H9 (cell line): Measurements from ENCODE around the gene TMEM250. TPM values are rescaled to one million over a fixed set of nuclear protein-coding genes. Genes with fewer than 3 reads are reported as not detected.

Source experiments
- DNase-seq: peaks from one replicate; pipeline ENCODE4 v3.0.0-alpha.2; 2017
- H2AFZ ChIP-seq: one replicate; pipeline ENCODE4 v1.6.1; 2013; ENCODE audit warnings: mild to moderate bottlenecking, low read length, control low read depth, moderate library complexity
- H2AK5ac ChIP-seq: 2 replicates; pipeline ENCODE4 v1.6.1; 2013; ENCODE audit warnings: low read length, control low read depth, mixed read lengths; ENCODE audit not compliant: insufficient read length
- H2BK120ac ChIP-seq: one replicate; pipeline ENCODE4 v1.6.1; 2013; ENCODE audit warnings: low read depth, mild to moderate bottlenecking, low read length, control low read depth, inconsistent platforms; ENCODE audit not compliant: poor library complexity, severe bottlenecking
- H2BK12ac ChIP-seq: 2 replicates; pipeline ENCODE4 v1.6.1; 2013; ENCODE audit warnings: low read length, control low read depth, mixed read lengths, low read depth; ENCODE audit not compliant: insufficient read length
- H2BK15ac ChIP-seq: 2 replicates; pipeline ENCODE4 v1.6.1; 2013; ENCODE audit warnings: low read depth, low read length, control low read depth
- H2BK20ac ChIP-seq: one replicate; pipeline ENCODE4 v1.6.1; 2013; ENCODE audit warnings: low read depth, mild to moderate bottlenecking, low read length, control low read depth, inconsistent platforms; ENCODE audit not compliant: poor library complexity, severe bottlenecking
- H2BK5ac ChIP-seq: 2 replicates; pipeline ENCODE4 v1.6.1; 2013; ENCODE audit warnings: low read length, control low read depth, mixed read lengths; ENCODE audit not compliant: insufficient read length
- H3K14ac ChIP-seq: 2 replicates; pipeline ENCODE4 v1.6.1; 2013; ENCODE audit warnings: low read length, control low read depth; ENCODE audit not compliant: insufficient read depth
- H3K18ac ChIP-seq: 2 replicates; pipeline ENCODE4 v1.6.1; 2013; ENCODE audit warnings: low read depth, mild to moderate bottlenecking, mixed read lengths, low read length, control low read depth; ENCODE audit not compliant: insufficient read length
- H3K23ac ChIP-seq: 2 replicates; pipeline ENCODE4 v1.6.1; 2013; ENCODE audit warnings: low read length, control low read depth, mixed read lengths, low read depth; ENCODE audit not compliant: insufficient read length
- H3K23me2 ChIP-seq: 2 replicates; pipeline ENCODE4 v1.6.1; 2013; ENCODE audit warnings: low read depth, mild to moderate bottlenecking, mixed read lengths, low read length, control low read depth; ENCODE audit not compliant: insufficient read length, poor library complexity, severe bottlenecking
- H3K27ac ChIP-seq: 2 replicates; pipeline ENCODE4 v1.5.1; 2013; ENCODE audit warnings: low read length, control low read depth, mixed read lengths, low read depth; ENCODE audit not compliant: insufficient read length
- H3K27me3 ChIP-seq: 2 replicates; pipeline ENCODE4 v1.6.1; 2013; ENCODE audit warnings: low read length, control low read depth, inconsistent platforms; ENCODE audit not compliant: insufficient read depth
- H3K4ac ChIP-seq: 2 replicates; pipeline ENCODE4 v1.6.1; 2013; ENCODE audit warnings: low read depth, mild to moderate bottlenecking, control low read depth, inconsistent platforms, low read length, moderate library complexity
- H3K4me1 ChIP-seq: 2 replicates; pipeline ENCODE4 v1.6.1; 2013; ENCODE audit warnings: low read length, control low read depth, inconsistent platforms; ENCODE audit not compliant: insufficient read depth
- H3K4me2 ChIP-seq: 2 replicates; pipeline ENCODE4 v1.6.1; 2013; ENCODE audit warnings: low read length, control low read depth, mixed read lengths; ENCODE audit not compliant: insufficient read length, insufficient read depth
- H3K56ac ChIP-seq: 2 replicates; pipeline ENCODE4 v1.6.1; 2013; ENCODE audit warnings: low read depth, mild to moderate bottlenecking, mixed read lengths, low read length, control low read depth; ENCODE audit not compliant: insufficient read length
- H3K79me1 ChIP-seq: 2 replicates; pipeline ENCODE4 v1.6.1; 2013; ENCODE audit warnings: low read depth, mild to moderate bottlenecking, moderate library complexity, low read length, control low read depth, inconsistent platforms; ENCODE audit not compliant: insufficient read depth, poor library complexity, severe bottlenecking
- H3K79me2 ChIP-seq: 2 replicates; pipeline ENCODE4 v1.6.1; 2013; ENCODE audit warnings: low read length, control low read depth, inconsistent platforms; ENCODE audit not compliant: insufficient read depth
- H3K9ac ChIP-seq: 2 replicates; pipeline ENCODE4 v1.6.1; 2013; ENCODE audit warnings: low read length, control low read depth, mixed read lengths; ENCODE audit not compliant: insufficient read length; ENCODE audit errors: extremely low read depth
- H3K9me3 ChIP-seq: one replicate; pipeline ENCODE4 v1.6.1; 2013; ENCODE audit warnings: low read depth, low read length, inconsistent platforms; ENCODE audit not compliant: control insufficient read depth
- H3T11ph ChIP-seq: one replicate; pipeline ENCODE4 v1.6.1; 2013; ENCODE audit warnings: mild to moderate bottlenecking, low read length, control low read depth, inconsistent platforms
- H4K20me1 ChIP-seq: one replicate; pipeline ENCODE4 v1.6.1; 2013; ENCODE audit not compliant: control insufficient read depth, insufficient read length, insufficient read depth
- H4K5ac ChIP-seq: 2 replicates; pipeline ENCODE4 v1.6.1; 2013; ENCODE audit warnings: low read depth, mild to moderate bottlenecking, mixed read lengths, low read length, control low read depth; ENCODE audit not compliant: insufficient read length
- H4K8ac ChIP-seq: replicated peaks from 2 replicates; pipeline ENCODE4 v1.6.1; 2013; ENCODE audit warnings: low read length, control low read depth, mixed read lengths, low read depth; ENCODE audit not compliant: insufficient read length
- H4K91ac ChIP-seq: 2 replicates; pipeline ENCODE4 v1.6.1; 2013; ENCODE audit warnings: low read depth, mild to moderate bottlenecking, moderate library complexity, mixed read lengths, low read length, control low read depth; ENCODE audit not compliant: insufficient read length
- H3K27ac Mint-ChIP-seq, 3 experiments: 2 replicates in 2 of 3; 3 replicates in 1 of 3; pipeline ENCODE4 v1.8.0; 2020 to 2021; ENCODE audit warnings: mixed read lengths in 3 of 3, mild to moderate bottlenecking in 1 of 3, moderate library complexity in 1 of 3
- H3K27me3 Mint-ChIP-seq: 2 replicates; pipeline ENCODE4 v1.8.0; 2021; ENCODE audit warnings: low read depth, mild to moderate bottlenecking, moderate library complexity, mixed read lengths
- H3K36me3 Mint-ChIP-seq, 3 experiments: 2 replicates in 2 of 3; 3 replicates in 1 of 3; pipeline ENCODE4 v1.8.0; 2020 to 2021; ENCODE audit warnings: low read depth in 3 of 3, mixed read lengths in 3 of 3; ENCODE audit not compliant: insufficient read depth in 1 of 3
- H3K4me1 Mint-ChIP-seq, 2 experiments: 2 replicates each; pipeline ENCODE4 v1.8.0; 2020; ENCODE audit warnings: mixed read lengths in 2 of 2
- H3K4me3 Mint-ChIP-seq, 2 experiments: 2 replicates in 1 of 2; 3 replicates in 1 of 2; pipeline ENCODE4 v1.8.0; 2020 to 2021; ENCODE audit warnings: mild to moderate bottlenecking in 2 of 2, mixed read lengths in 2 of 2, moderate library complexity in 1 of 2
- H3K9me3 Mint-ChIP-seq, 2 experiments: 2 replicates in 1 of 2; 3 replicates in 1 of 2; pipeline ENCODE4 v1.8.0; 2020; ENCODE audit warnings: mild to moderate bottlenecking in 2 of 2, mixed read lengths in 2 of 2, moderate library complexity in 1 of 2
- WGBS: extraction: QIAGEN DNeasy Blood & Tissue Kit; methylation state at CpG from one replicate; pipeline ENCODE4 v1.1.7; 2013; ENCODE audit warnings: missing lambda C conversion rate, low lambda C conversion rate, mixed read lengths; ENCODE audit not compliant: insufficient read length; ENCODE audit errors: extremely low coverage; 5-methylcytosine and 5-hydroxymethylcytosine counted together
- total RNA-seq: library from RNA; stranded (reverse); gene quantifications from 2 replicates; pipeline ENCODE4 v1.2.1, GENCODE V29; 2021
- TF ChIP-seq, protein P1 (sequence below): fragments of 200-600 bp; sonication (generic); conservative IDR thresholded peaks from 3 replicates; pipeline ENCODE4 v1.8.0; 2021; ENCODE audit warnings: antibody characterized with exemption, mild to moderate bottlenecking

The TMEM250 gene
- total RNA-seq, 1 experiment from 2014 or later = 48.1 TPM

- Histone ChIP-seq H3K4me2 (no peak overlapping the region), H3K27ac (no peak overlapping the region), H4K20me1 (no peaks in the 10 kb centered on the region), H3K14ac (no peak overlapping the region), H3K79me2 (no peaks in the 10 kb centered on the region), H2BK120ac (no peak overlapping the region), H2AK5ac (no peak overlapping the region), H4K91ac (no peak overlapping the region), H3K23me2 (no peaks in the 10 kb centered on the region), H3T11ph (no peak overlapping the region), H3K18ac (no peak overlapping the region), H3K9ac (no peak overlapping the region), H3K27me3 (no peaks in the 10 kb centered on the region), H3K9me3 (no peaks in the 10 kb centered on the region), H2BK20ac (no peak overlapping the region), H2BK12ac (no peak overlapping the region), H3K4me1 (no peaks in the 10 kb centered on the region; the same call in 1 of the 2 replicates), H4K5ac (no peak overlapping the region), H3K56ac (no peak overlapping the region), H2AFZ (no peak overlapping the region), H3K4ac (no peak overlapping the region), H2BK5ac (no peak overlapping the region), H4K8ac (no peak overlapping the region), H2BK15ac (no peak overlapping the region), H3K79me1 (no peaks in the 10 kb centered on the region), H3K23ac (no peak overlapping the region)
- Mint-ChIP-seq H3K9me3 (no peaks in the 10 kb centered on the region), H3K27me3 (peaks cover 1% of the 10 kb centered on the region; the same call in 1 of the 2 replicates), H3K36me3 (no peaks in the 10 kb centered on the region), H3K27ac (no peak overlapping the region), H3K4me3 (no peak overlapping the region), H3K4me1 (peaks cover 10 to 30% of the 10 kb centered on the region in 2 experiments)
- TF ChIP-seq, protein P1, sequence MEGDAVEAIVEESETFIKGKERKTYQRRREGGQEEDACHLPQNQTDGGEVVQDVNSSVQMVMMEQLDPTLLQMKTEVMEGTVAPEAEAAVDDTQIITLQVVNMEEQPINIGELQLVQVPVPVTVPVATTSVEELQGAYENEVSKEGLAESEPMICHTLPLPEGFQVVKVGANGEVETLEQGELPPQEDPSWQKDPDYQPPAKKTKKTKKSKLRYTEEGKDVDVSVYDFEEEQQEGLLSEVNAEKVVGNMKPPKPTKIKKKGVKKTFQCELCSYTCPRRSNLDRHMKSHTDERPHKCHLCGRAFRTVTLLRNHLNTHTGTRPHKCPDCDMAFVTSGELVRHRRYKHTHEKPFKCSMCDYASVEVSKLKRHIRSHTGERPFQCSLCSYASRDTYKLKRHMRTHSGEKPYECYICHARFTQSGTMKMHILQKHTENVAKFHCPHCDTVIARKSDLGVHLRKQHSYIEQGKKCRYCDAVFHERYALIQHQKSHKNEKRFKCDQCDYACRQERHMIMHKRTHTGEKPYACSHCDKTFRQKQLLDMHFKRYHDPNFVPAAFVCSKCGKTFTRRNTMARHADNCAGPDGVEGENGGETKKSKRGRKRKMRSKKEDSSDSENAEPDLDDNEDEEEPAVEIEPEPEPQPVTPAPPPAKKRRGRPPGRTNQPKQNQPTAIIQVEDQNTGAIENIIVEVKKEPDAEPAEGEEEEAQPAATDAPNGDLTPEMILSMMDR = no peak
- WGBS = no CpG with 5 or more reads among the region's 6 CpGs
- DNase-seq = no peak
These were observed 23.7 kb upstream of the TMEM250 start for GRCh38 chr9:136142414-136142796.
